GM06990 (cell line): ENCODE measurements around the gene NUP188.
A peak's percentile ranks its signal among the peaks of the same experiment; 100 is the strongest.
"Not testable (repeated sequence)": the region's sequence is repeated elsewhere in the genome, so short reads cannot be mapped to it uniquely, and the experiment has no call there.

Experiments used
- DNase-seq: peaks from one replicate; pipeline ENCODE4 v3.0.0-alpha.2; 2011; ENCODE audit not compliant: insufficient read length; ENCODE audit errors: extremely low read depth
- H3K27me3 ChIP-seq: replicated peaks from 2 replicates; pipeline ENCODE4 v1.6.0; 2011; ENCODE audit warnings: low read length; ENCODE audit not compliant: control insufficient read depth, insufficient read depth
- H3K36me3 ChIP-seq: 2 replicates; pipeline ENCODE4 v1.5.1; 2011; ENCODE audit warnings: low read length; ENCODE audit not compliant: control insufficient read depth, insufficient read depth
- H3K4me3 ChIP-seq: replicated peaks from 2 replicates; pipeline ENCODE4 v1.5.1; 2011; ENCODE audit warnings: low read depth, mild to moderate bottlenecking, control low read depth, low read length
- CTCF ChIP-seq: IDR thresholded peaks from 2 replicates; pipeline ENCODE4 v1.5.1; 2011; ENCODE audit warnings: low read length, control low read depth, mild to moderate bottlenecking, inconsistent platforms; ENCODE audit not compliant: insufficient read depth, poor library complexity, severe bottlenecking

Gene NUP188

GRCh38 chr9:129028192-129028966 is 80.9 kb downstream of the NUP188 start, which contains the start of gene SH3GLB2:
TSS of gene SH3GLB2 (minus strand) at chr9:129028331. CDS start at chr9:129028154, 177 bp downstream.
- Histone ChIP-seq H3K27me3 (no peaks in the 10 kb centered on the region), H3K36me3 (no peaks in the 10 kb centered on the region; the same call in 1 of the 2 replicates), H3K4me3 (peak within 1 kb of the TSS; percentile 81)
- TF ChIP-seq CTCF = peak; percentile 86
- DNase-seq = peak; percentile 93

GRCh38 chr9:129030191-129030590 is 82.7 kb downstream of the NUP188 start:
- TF ChIP-seq CTCF = no peak
- Histone ChIP-seq H3K27me3 (no peaks in the 10 kb centered on the region), H3K36me3 (no peaks in the 10 kb centered on the region), H3K4me3 (no peak overlapping the region)
- no peak for DNase-seq

GRCh38 chr9:129031514-129031913 is 84.0 kb downstream of the NUP188 start:
- TF ChIP-seq CTCF = no peak
- no peaks in the 10 kb centered on the region for H3K27me3 ChIP-seq
- DNase-seq = no peak
- H3K36me3 ChIP-seq = no peaks in the 10 kb centered on the region
- H3K4me3 ChIP-seq = no peak overlapping the region

- Histone ChIP-seq H3K27me3 (no peaks in the 10 kb centered on the region), H3K4me3 (no peak overlapping the region), H3K36me3 (no peaks in the 10 kb centered on the region)
- DNase-seq = no peak
- TF ChIP-seq CTCF = no peak
Measured at GRCh38 chr9:129032541-129033159, 85.2 kb downstream of the NUP188 start.

- Histone ChIP-seq H3K4me3 (no peak overlapping the region), H3K36me3 (no peaks in the 10 kb centered on the region), H3K27me3 (no peaks in the 10 kb centered on the region)
- no peak for DNase-seq
- TF ChIP-seq CTCF = no peak
Measured at GRCh38 chr9:129033216-129033615, 85.7 kb downstream of the NUP188 start.

- DNase-seq, H3K27me3 ChIP-seq, H3K36me3 ChIP-seq: not testable (repeated sequence)
- peak overlapping the region; percentile 25 for H3K4me3 ChIP-seq
Measured at GRCh38 chr9:129035838-129036237, 88.3 kb downstream of the NUP188 start.
